ENCODE results near the gene L1CAM.
"Not testable (repeated sequence)": the region's sequence is repeated elsewhere in the genome, so short reads cannot be mapped to it uniquely, and the experiment has no call there.

Gene L1CAM

DNA sequence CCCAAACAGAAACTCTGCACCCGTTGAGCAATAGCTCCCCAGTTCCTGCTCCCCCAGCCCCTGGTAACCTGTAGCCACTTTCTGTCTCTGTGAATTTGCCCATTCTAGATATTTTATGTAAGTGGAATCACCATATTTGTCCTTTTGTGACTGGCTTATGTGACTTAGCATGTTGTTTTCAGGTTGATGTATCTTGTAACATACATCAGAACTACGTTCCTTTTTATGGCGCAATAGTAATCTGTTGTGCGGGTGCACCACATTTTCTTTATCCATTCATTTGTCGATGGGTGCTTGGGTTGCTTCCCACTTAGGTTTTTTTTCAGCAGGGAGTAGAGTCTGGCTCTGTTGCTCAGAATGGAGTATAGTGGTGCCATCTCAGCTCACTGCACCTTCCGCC is 49.1 kb downstream of the L1CAM start:
- no peak for DNase-seq
- intact Hi-C loops (cut with DNase I), result no loop called here

GRCh38 chrX:153832728-153833127 is 53.2 kb downstream of the L1CAM start:
- no peak for DNase-seq
- intact Hi-C loops (cut with DNase I), result no loop called here

DNA sequence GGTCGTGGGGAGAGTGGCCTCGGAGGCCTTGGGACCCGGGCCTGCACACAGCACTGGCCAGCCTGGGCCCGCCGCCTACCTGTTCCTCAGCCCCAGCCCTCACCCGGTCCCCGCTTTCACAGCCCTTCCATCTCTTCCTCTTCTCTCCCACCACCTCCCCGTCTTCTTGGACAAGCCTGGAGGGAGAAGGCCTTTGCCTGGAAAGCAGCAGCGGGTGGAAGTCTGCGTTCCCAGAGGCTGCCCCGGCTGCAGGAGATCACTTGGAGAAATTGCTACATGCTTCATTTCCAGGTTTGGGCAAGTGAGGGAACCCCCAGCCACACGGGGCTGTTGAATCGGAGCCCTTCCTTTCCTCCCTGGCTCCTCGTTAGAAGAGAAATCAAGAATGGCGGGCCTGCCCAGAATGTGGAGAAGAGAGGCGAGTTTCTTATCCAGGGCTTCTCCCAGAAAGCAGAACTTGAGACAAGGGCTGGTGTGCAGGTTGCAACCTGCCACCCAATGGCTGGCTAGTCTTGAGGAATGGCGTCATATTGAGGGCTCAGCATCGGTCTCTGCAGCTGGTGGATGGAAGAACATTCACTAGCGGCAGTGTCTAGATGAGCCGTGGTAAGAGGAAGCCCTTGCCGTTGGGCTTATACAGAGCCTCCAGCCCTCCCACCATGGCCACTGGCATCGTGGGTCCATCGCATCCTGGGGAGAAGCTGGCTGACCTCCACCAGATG is 54.4 kb downstream of the L1CAM start:
- DNase-seq, result peak in 1 of 10 donors; percentile 81
- intact Hi-C loops (cut with DNase I), result no loop called here

DNA sequence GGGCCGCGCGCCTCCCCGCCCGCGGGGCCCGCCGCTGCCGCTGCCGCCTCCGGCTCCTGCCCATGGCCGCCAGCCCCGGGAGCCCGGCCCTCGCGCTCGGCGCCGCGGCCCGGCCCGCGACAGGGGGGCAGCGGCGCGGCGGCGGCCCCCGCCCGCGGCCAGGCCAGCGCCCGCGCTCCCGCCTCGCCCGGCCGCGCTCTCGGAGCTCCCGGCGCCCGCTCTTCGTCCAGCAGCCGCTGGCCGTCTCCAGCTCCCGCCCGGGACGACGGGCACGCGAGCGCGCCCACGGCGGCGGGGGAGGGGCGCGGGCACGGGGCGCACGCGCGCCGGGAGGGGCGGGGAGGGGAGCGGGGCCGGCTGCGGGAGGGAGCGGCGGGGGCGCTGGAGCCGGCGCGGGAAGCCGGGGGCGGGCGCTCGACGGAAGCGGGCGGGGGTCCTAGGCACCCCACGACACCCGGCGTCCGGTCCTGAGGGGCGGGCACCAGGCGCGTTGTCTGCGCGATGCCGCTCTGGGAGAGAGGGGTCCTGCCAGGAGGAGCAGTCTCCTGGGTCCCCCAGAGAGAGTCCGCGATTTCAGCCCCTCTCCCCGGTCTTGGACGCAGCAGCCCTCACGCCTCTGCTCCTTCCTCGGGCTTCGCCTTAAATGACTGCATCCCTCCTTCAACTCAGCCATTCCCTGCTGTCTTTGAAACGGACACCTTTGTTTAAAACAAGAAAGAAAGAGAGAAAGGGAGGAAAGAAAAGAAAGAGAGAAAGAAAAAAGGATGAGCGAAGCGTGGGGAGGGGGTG is 55.1 kb downstream of the L1CAM start:
- intact Hi-C loops (cut with DNase I), result no loop called here
- peak in 1 of 10 donors; percentile 21 for DNase-seq

GRCh38 chrX:153829799-153830639 is 56.0 kb downstream of the L1CAM start, which contains the start of gene PDZD4:
Gene PDZD4 (minus strand): TSS chrX:153830544. CDS start chrX:153830298, 246 bp downstream.
- peak in 2 of 10 donors; percentile 81 to 86 for DNase-seq
- intact Hi-C loops (cut with DNase I), result loop anchor here (10.0 kb wide), 1 partner anchor 55 kb away; the partner anchor contains the start of gene L1CAM

- no peak for DNase-seq
- intact Hi-C loops (cut with DNase I), result loop anchor here (10.0 kb wide), 1 partner anchor 55 kb away; the partner anchor contains the start of gene L1CAM
Measured at GRCh38 chrX:153829549-153829798, 56.5 kb downstream of the L1CAM start.

DNA sequence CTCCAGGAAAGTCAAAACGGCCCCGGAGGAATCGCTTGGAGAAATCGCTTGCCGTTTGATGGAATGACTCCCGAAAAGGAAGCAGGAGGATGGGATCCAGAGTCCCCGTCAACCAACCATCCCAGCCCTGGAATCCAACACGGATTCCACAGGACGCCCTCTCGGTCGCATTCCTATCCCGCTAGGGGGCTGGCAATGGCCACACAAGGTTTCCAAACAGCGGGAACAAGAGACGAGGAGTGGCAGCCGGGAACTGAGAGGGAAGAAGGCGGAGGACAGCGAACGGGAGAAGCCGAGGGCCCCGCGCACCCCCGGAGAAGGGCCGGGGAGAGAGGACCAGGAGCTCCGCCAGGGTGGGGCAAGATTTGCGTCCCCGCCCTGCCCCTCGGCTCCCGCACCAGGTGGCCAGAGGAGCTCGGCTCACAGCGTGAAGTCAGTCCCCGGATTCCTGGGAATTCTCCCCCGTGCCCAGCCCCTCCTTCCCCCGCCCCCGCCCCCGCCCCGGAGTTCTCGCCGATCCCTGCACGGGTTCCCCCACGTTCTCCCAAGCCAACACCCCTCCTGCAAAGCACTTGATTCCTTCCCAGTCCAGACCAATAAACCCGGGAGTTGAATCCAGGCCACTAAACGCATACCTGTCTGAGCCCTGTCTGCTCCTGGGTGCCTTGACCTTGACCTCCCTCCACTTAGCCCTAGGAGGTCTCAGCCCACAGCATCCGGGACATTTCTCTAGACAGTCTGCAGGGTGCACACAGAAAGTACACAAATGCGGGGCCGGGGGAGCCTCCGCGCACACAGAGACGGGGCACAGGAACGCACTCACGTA is 57.0 kb downstream of the L1CAM start:
- peak in 1 of 10 donors; percentile 84 for DNase-seq
- intact Hi-C loops (cut with DNase I), result loop anchor here (10.0 kb wide), 1 partner anchor 56 kb away; the partner anchor contains the start of gene L1CAM

DNA sequence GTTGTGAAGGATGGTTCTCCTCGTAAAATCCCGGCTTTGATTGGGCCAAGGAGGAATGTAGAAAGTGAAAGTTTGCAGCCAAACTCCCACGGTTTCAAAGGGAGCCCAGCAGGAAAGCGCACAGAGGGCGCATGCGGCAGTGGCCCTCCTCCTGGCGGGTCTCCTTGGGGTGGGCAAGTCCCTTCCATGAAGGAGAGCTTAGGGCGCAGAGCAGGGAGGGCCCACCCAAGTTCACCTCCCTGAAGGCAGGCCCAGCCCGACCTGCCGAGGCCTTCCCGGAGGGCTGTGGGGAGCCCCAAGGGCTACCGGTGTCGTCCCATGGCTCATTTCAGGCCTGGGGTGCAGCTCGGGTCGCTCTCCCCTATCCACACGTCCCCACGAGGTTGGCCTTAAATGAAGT is 57.7 kb downstream of the L1CAM start:
- intact Hi-C loops (cut with DNase I), result loop anchor here (10.0 kb wide), 1 partner anchor 56 kb away; the partner anchor contains the start of gene L1CAM
- DNase-seq, result no peak

DNA sequence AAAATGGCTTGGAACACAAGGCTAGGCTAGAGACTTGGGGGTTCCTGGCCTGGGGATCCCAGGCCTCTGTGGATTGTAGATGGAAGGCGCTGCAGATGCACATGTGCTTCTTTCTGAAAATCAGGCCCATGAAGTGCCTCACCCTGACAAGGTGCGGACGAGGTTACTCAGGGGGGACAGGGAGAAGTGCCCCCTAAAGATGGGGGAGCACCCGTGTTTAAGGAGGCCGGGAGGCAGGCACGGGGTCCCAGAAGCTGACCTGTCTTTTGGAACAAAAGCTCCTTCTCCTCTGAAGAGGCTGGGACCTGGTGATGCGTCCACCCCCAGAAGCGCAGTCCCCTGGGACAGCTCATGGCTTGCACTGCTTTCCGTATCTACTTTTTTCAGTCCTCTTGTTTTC is 58.1 kb downstream of the L1CAM start:
- intact Hi-C loops (cut with DNase I), result loop anchor here (10.0 kb wide), 1 partner anchor 57 kb away; the partner anchor contains the start of gene L1CAM
- no peak for DNase-seq

- intact Hi-C loops (cut with DNase I), result loop anchor here (10.0 kb wide), 1 partner anchor 58 kb away; the partner anchor contains the start of gene L1CAM
- no peak for DNase-seq
Measured at GRCh38 chrX:153827016-153827415, 59.0 kb downstream of the L1CAM start.

- intact Hi-C loops (cut with DNase I), result loop anchor here (10.0 kb wide), 1 partner anchor 60 kb away; the partner anchor contains the start of gene L1CAM
- no peak for DNase-seq
Measured at GRCh38 chrX:153825042-153825441, 60.9 kb downstream of the L1CAM start.

DNA sequence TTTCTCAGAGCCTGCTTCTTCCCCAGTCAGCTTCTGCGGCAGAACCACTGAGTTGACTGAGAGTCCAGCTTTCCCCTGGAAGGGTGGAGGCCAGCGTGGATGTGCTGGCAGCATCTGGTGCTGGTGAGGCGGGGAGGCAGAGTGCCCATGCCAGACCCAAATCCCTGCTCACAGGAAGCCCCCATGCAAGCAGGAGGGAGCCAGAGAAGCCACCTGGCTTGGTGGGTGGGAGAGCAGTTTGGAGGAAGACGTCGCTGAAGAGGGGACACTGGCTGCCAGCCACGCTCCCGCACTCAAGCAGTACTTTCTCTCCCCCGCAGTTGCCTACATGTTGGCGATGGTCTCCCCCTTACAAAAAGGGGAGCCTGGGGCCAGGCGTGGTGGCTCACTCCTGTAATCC is 61.6 kb downstream of the L1CAM start:
- intact Hi-C loops (cut with DNase I), result loop anchor here (10.0 kb wide), 1 partner anchor 60 kb away; the partner anchor contains the start of gene L1CAM
- no peak for DNase-seq

- peak in 1 of 10 donors; percentile 45 for DNase-seq
- intact Hi-C loops (cut with DNase I), result loop anchor here (10.0 kb wide), 1 partner anchor 64 kb away; the partner anchor contains the start of gene L1CAM
Measured at GRCh38 chrX:153821066-153821465, 64.9 kb downstream of the L1CAM start.

GRCh38 chrX:153820601-153821000 is 65.4 kb downstream of the L1CAM start:
- intact Hi-C loops (cut with DNase I), result loop anchor here (10.0 kb wide), 1 partner anchor 64 kb away; the partner anchor contains the start of gene L1CAM
- peak in 1 of 10 donors; percentile 78 for DNase-seq

DNA sequence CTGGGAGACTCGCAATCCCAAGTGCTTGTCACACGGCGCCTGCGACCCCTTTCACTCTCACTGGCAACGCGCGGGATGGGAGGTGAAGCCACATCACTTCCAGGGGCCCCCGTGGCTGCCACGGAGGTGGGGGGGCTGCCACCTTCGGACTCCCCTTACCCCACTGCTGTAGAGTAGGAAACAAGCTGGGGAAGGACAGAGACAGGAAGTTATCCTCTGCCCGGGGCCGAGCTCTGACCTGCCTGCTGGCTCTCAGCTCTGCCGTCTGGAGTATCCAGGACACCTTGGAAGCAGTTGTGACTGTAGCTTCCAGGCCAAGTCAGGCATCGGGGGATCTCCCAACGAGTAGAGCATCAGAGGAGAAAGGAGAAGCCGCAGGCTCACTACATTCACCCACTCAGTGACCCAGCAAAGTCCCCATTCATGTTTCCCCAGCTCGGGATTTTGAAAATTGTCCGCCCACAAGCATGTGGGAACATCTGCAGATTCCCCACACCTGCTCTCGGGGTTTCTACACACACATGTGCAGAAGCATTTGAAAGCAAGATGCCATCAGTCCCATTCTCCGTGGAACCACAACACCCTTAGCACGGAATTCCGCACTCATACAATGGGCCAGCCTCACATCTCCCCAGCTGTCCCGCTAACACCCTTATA is 66.5 kb downstream of the L1CAM start:
- intact Hi-C loops (cut with DNase I), result loop anchor here (10.0 kb wide), 1 partner anchor 65 kb away; the partner anchor contains the start of gene L1CAM

GRCh38 chrX:153818571-153819383 is 67.2 kb downstream of the L1CAM start:
- intact Hi-C loops (cut with DNase I), result no loop called here
- peak in 4 of 10 donors; percentile 47 to 87 (median 81) for DNase-seq

More for the DNA sequence above, 66.5 kb downstream of the L1CAM start:
- peak in 1 of 10 donors; percentile 67 for DNase-seq

DNA sequence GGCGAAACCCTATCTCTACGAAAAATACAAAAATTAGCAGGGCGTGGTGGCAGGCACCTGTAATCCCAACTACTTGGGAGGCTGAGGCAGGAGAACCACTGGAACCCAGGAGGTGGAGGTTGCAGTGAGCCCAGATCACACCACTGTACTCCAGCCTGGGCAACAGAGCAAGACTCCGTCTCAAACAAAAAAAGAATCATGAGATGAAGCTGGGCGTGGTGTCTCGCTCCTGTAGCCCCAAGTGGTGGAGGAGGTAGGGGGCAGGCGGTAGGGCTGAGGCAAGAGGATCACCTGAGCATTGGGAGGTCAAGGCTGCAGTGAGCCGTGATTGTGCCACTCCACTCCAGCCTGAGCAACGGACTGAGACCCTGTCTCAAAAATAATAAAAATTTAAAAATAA is 67.9 kb downstream of the L1CAM start:
- intact Hi-C loops (cut with DNase I), result not testable (repeated sequence)
- peak in 3 of 10 donors; percentile 19 to 55 (median 23) for DNase-seq

All from posterior cingulate gyrus (tissue), 11 donors.